Measurements from ENCODE around the gene IL17C.

IL17C gene

DNA sequence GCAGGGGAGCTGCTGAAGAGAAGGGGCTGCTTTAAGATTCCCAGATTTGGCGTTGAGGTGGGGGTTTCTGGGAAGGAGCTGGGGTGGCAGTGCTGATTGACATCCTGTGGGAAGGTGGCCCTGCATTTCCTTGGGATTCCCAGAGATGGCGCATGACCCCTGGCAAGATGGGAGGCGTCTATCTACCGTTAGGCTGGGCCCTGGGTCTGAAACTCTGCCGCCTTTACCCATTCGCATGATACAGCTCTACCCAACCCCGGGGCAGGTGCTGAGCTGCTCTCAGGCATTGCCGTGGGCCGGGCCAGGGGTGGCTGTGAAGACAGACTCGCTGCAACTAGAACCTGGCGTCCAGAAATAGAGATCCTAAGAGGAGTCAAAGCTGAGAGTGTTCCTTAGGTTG is 34.4 kb downstream of the IL17C start:
- H3K9me3 ChIP-seq (ENCODE audit: control insufficient read depth, low read depth, low read length): no peaks in the 10 kb centered on the region
- no peaks in the 10 kb centered on the region for H3K4me1 ChIP-seq (ENCODE audit: control insufficient read depth, low read depth, low read length)
- no peaks in the 10 kb centered on the region for H3K36me3 ChIP-seq (ENCODE audit: control insufficient read depth, low read depth, low read length)
- H3K27ac ChIP-seq (ENCODE audit: low read length): no peak overlapping the region
- no peaks in the 10 kb centered on the region for H3K27me3 ChIP-seq (ENCODE audit: control insufficient read depth, insufficient read depth, low read length)
- no peak overlapping the region for H3K4me3 ChIP-seq (ENCODE audit: low read length)
- no peak overlapping the region for H3K9ac ChIP-seq (ENCODE audit: low read length)

DNA sequence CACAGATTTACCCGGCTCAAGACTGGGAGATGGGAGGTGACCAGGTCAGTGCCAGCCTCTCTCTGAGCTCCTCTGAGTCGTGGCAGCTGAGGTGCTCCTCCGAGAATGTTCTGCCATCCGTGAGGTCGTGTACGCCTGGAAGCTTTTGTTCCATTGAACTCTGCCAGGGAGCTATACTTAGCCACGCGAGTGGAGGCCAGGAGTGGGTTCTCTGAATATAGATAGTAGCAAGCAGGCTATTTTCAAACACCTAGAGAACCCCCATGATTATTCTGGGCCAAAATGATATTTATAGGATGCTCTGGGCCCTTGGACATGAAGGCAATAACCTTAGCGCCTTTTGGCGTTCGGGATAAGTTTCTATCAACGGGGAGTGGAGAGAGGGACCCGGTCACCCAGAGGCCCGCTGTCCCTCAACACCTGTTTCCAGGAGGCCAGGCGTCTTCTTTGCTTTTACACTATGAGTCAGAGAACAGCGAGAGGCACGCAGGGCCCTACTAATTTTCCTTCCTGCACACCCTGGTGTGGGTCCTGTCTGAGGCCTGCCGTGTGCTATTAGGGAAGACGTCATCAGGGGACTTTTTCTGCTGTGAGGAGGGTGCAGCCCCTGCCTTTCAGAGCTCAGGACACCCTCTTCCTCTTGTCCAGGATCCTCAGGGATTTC is 35.5 kb downstream of the IL17C start:
- Histone ChIP-seq H3K27ac (ENCODE audit: low read length) (no peak overlapping the region), H3K4me1 (ENCODE audit: control insufficient read depth, low read depth, low read length) (no peaks in the 10 kb centered on the region), H3K9ac (ENCODE audit: low read length) (no peak overlapping the region), H3K9me3 (ENCODE audit: control insufficient read depth, low read depth, low read length) (no peaks in the 10 kb centered on the region), H3K36me3 (ENCODE audit: control insufficient read depth, low read depth, low read length) (no peaks in the 10 kb centered on the region), H3K27me3 (ENCODE audit: control insufficient read depth, insufficient read depth, low read length) (no peaks in the 10 kb centered on the region), H3K4me3 (ENCODE audit: low read length) (no peak overlapping the region)

DNA sequence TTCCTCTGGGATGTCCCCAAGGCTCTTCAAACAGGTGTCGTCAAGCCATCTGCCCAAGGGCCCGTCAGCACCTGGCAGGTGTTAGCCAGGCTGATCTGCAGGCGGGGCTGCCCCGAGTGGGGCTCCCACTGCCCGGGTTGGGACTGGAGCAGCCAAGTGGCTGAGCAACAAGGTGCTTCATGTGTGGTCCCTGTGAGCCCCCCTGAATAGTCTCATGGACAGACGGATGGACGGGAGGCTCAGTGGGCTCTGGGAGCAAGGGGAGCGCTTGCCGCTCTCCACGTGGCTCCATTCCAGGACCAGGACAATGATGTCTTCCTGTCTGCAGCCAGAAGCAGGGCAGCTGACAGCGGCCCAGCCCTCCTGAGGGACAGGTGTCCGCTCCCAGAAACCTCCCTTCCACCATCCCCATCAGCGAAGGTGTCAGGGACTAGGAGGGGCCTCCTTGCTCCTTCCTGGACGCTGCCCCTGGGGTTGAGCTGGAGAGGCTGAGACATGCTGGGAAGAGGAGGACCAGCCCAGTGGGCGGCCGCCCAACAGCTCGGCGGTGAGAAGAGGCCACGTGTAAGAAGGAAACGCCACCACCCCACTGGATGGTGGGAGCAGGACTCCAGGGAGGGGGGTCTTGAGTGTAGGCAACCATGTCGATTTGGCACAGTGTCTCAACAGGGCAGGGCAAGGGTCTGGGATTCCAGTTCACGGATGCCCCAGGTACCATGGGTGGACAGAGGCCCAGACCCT is 38.3 kb downstream of the IL17C start:
- Histone ChIP-seq H3K9me3 (ENCODE audit: control insufficient read depth, low read depth, low read length) (no peaks in the 10 kb centered on the region), H3K27me3 (ENCODE audit: control insufficient read depth, insufficient read depth, low read length) (no peaks in the 10 kb centered on the region), H3K9ac (ENCODE audit: low read length) (no peak overlapping the region), H3K4me3 (ENCODE audit: low read length) (no peak overlapping the region), H3K27ac (ENCODE audit: low read length) (no peak overlapping the region), H3K4me1 (ENCODE audit: control insufficient read depth, low read depth, low read length) (no peaks in the 10 kb centered on the region), H3K36me3 (ENCODE audit: control insufficient read depth, low read depth, low read length) (no peaks in the 10 kb centered on the region)

DNA sequence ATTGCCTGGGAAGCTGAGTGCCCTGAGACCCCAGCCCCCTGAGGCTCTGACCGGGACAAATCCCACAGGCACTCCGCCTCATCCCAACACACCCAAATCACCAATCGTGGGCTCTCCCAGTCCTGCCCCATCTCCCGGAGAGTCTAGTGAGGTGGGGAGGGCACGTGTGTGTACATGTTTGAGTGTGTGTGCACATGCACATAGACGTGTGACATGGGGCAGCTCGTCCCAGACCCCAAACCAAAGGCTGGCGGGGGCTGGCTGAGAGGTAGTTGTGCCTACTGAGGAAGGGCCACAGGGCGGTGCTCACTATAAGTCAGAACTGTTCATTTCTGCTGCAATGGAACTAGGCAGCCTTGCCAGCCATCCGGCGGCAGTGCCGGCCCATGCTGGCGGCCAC is 39.3 kb downstream of the IL17C start:
- H3K36me3 ChIP-seq (ENCODE audit: control insufficient read depth, low read depth, low read length): no peaks in the 10 kb centered on the region
- no peaks in the 10 kb centered on the region for H3K4me1 ChIP-seq (ENCODE audit: control insufficient read depth, low read depth, low read length)
- H3K27me3 ChIP-seq (ENCODE audit: control insufficient read depth, insufficient read depth, low read length): no peaks in the 10 kb centered on the region
- H3K9ac ChIP-seq (ENCODE audit: low read length): no peak overlapping the region
- no peak overlapping the region for H3K27ac ChIP-seq (ENCODE audit: low read length)
- H3K4me3 ChIP-seq (ENCODE audit: low read length): no peak overlapping the region
- H3K9me3 ChIP-seq (ENCODE audit: control insufficient read depth, low read depth, low read length): no peaks in the 10 kb centered on the region

DNA sequence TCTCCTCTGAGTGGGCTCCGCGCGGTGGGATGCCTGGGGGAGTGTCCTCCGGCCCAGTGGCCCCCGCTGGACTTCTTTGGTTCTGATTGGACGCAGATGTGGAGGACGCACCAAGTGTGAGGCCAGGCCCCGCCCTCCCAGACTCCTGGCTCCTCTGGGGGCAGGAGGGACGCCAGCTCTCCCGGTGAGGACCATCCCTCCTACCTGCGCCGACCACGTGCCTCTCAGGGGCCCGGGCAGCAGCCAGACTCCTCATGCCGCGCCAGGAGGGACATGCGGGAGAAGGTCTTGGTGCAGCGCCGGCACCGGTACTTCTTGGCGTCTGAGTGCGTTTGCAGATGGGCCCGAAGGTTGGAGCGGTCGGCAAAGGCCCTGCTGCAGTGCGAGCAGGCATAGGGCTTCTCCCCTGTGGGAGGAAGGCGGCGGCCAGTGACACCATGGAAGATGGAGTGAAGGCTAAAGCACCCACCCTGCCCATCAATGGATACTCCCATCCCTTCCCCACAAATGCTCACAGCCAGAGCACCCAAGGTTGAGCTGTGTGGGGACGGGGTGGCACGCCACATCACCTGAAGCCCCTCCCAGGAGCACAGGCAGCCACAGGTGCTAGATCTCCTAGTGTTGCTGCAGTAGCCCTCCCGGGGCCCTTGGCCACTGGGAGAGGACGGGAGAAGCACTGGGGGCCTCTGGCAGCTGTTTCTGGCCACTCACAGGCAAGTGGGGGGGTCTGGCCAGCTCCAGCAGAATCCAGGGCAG is 40.0 kb downstream of the IL17C start:
- no peaks in the 10 kb centered on the region for H3K36me3 ChIP-seq (ENCODE audit: control insufficient read depth, low read depth, low read length)
- H3K4me1 ChIP-seq (ENCODE audit: control insufficient read depth, low read depth, low read length): no peaks in the 10 kb centered on the region
- H3K27ac ChIP-seq (ENCODE audit: low read length): no peak overlapping the region
- H3K9ac ChIP-seq (ENCODE audit: low read length): no peak overlapping the region
- H3K9me3 ChIP-seq (ENCODE audit: control insufficient read depth, low read depth, low read length): no peaks in the 10 kb centered on the region
- H3K27me3 ChIP-seq (ENCODE audit: control insufficient read depth, insufficient read depth, low read length): no peaks in the 10 kb centered on the region
- H3K4me3 ChIP-seq (ENCODE audit: low read length): no peak overlapping the region

DNA sequence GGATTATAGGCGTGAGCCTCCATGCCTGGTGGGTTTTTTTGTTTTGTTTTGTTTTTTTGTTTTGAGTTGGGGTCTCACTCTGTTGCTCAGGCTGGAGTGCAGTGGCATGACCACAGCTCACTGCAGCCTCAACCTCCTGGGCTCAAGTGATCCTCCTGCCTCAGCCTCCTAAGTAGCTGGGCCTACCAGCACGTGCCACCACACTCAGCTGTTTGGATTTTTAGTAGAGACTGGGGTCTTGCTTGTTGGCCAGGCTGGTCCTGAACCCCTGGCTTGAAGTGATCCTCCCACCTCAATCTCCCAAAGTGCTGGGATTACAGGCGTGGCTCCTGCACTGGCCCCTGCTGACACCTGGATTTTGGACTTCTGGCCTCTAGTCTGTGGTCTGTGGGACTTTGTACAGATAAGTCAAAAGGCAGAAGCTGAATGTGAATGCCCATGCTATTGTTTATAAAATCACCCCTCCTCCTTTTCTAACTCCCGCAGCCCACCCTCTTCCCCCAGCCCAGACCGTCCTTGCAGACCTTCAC is 42.2 kb downstream of the IL17C start:
- Histone ChIP-seq H3K9ac (ENCODE audit: low read length) (no peak overlapping the region), H3K9me3 (ENCODE audit: control insufficient read depth, low read depth, low read length) (no peaks in the 10 kb centered on the region), H3K27ac (ENCODE audit: low read length) (no peak overlapping the region), H3K4me3 (ENCODE audit: low read length) (no peak overlapping the region), H3K36me3 (ENCODE audit: control insufficient read depth, low read depth, low read length) (no peaks in the 10 kb centered on the region), H3K27me3 (ENCODE audit: control insufficient read depth, insufficient read depth, low read length) (peaks cover 11% of the 10 kb centered on the region), H3K4me1 (ENCODE audit: control insufficient read depth, low read depth, low read length) (peaks cover 5% of the 10 kb centered on the region)

DNA sequence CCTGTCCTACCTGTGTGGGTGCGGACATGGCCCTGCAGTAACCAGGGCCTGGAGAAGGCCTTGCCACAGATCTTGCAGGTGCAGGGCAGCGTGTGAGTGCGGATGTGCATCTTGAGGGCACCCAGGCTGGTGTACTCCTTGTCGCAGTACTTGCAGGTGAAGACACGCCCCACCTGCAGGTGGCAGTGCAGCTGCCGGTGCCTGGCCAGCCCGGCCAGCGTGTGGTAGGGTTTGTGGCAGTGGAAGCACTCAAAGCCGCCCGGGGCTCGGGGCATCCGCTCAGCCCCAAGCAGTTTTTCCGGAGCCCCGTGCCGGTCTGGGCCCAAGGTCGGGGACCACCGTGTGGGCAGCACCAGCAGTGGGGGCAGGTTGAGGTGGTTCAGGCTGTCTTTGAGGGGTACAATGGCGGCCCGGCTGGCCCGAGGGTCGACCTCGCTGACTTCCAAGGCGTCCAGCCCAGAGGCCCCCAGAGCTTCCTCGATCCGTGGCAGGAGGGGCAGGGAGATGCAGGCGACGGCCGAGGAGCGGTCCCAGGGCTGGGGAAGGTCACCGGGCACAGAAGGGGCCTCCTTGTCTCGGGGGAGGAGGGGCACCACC is 42.8 kb downstream of the IL17C start:
- Histone ChIP-seq H3K9me3 (ENCODE audit: control insufficient read depth, low read depth, low read length) (no peaks in the 10 kb centered on the region), H3K27me3 (ENCODE audit: control insufficient read depth, insufficient read depth, low read length) (peaks cover 16% of the 10 kb centered on the region), H3K27ac (ENCODE audit: low read length) (no peak overlapping the region), H3K9ac (ENCODE audit: low read length) (no peak overlapping the region), H3K4me3 (ENCODE audit: low read length) (no peak overlapping the region), H3K36me3 (ENCODE audit: control insufficient read depth, low read depth, low read length) (no peaks in the 10 kb centered on the region), H3K4me1 (ENCODE audit: control insufficient read depth, low read depth, low read length) (peaks cover 5% of the 10 kb centered on the region)

DNA sequence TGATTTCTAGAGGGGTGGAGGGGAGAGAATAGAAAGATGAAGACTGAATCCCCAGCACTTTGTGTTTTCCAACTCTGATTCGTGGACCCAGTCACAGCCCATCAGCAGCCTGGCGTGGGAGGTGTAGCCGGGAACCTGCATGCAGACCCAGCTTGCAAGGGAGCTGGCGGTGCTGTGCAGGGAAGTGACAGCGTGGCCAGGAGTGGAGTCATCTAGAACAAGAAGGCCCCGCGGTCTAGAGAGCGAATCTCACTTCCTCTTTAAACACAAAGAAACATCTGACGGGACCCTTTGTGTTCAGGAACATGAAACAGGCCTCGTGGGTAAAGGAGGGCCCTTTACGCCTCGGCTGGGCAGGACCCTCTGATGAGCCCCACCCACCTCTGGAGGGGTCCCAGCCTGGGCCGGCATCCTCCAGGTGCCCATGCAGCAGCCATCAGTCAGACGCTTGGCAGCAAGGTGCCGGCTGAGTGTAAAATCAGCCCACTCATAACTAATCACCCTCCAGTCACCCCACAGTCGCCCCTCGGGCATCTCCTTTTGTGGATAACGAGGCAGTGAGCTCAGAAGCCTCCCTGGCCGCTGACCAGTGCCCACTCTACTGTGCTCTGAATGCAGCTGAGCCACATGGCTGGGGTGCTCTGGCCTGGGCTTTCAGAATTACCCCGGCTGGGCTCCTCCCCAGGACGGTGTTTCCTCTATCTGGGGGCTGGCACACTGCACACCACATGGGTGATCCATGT is 43.5 kb downstream of the IL17C start:
- H3K4me3 ChIP-seq (ENCODE audit: low read length): no peak overlapping the region
- H3K27ac ChIP-seq (ENCODE audit: low read length): no peak overlapping the region
- H3K27me3 ChIP-seq (ENCODE audit: control insufficient read depth, insufficient read depth, low read length): peaks cover 20% of the 10 kb centered on the region
- H3K4me1 ChIP-seq (ENCODE audit: control insufficient read depth, low read depth, low read length): peaks cover 5% of the 10 kb centered on the region
- no peaks in the 10 kb centered on the region for H3K36me3 ChIP-seq (ENCODE audit: control insufficient read depth, low read depth, low read length)
- no peaks in the 10 kb centered on the region for H3K9me3 ChIP-seq (ENCODE audit: control insufficient read depth, low read depth, low read length)
- H3K9ac ChIP-seq (ENCODE audit: low read length): no peak overlapping the region

DNA sequence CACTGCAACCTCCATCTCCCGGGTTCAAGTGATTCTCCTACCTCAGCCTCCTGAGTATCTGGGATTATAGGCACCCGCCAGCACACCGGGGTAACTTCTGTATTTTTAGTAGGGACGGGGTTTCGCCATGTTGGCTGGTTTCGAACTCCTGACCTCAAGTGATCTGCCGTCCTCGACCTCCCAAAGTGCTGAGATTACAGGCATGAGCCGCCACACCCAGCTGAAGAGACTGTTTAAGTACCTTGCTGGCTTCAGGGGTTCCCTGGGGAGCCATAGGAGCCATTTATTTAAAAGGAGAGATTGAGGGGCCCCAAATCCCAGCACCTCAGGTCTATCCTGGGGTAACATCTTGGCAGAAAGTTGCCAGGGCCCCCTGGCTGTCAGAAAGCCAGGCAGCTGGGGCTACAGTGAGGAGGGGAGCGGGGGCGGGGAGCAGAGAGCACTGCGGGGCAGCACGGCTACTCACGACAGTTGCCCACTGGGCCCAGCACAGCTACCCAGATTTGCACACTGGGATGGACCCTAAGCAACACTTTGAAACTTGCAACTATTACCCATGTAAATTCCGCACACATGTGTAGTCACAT is 46.3 kb downstream of the IL17C start:
- Histone ChIP-seq H3K4me3 (ENCODE audit: low read length) (peak overlapping the region; percentile 68), H3K27ac (ENCODE audit: low read length) (no peak overlapping the region), H3K4me1 (ENCODE audit: control insufficient read depth, low read depth, low read length) (peaks cover 5% of the 10 kb centered on the region)

DNA sequence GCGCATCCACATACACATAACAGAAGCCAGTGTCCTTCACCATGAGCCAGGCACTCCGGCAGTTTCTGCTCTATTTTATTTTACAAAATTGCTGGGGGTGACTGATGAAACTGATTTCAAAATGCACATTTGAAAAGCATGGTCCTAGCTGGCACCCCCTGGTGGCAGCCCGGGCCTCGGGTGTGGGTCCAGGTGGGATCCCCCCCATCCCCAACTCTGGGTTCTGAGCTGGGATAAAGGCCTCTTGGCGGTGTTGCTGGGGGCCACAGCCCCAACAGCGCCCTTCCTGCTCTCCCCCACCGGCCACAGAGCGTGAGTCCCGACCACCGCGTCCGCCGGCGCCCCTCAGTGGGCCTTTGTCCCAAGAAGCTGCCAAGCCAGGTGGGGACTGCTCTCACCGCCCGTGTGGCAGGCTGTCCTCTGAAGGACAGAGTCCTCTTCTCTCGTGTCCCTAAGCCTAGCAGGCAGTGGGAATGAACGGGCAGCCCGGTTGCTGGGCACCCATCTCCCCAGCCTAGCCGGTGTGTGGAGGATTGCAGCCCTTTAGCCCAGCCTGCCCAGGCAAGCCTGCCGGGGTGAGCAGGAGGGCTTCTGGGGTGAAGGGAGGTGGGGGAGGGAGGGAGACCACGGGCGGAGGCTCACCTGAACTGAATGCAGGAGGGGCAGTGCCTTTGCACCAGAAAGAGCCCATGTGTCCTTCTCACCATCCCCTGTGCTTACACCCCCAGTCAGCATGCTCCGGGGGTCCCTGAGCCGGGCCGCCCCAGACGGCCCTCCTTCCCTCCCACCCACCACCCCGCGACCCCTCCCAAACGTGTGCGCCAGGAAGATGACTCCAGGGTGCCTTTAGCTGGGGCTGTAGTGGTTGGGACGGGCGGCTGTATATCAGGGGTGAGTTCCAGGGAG is 47.0 kb downstream of the IL17C start:
- peak overlapping the region; percentile 39 for H3K9ac ChIP-seq (ENCODE audit: low read length)
- peaks cover 33% of the 10 kb centered on the region for H3K27me3 ChIP-seq (ENCODE audit: control insufficient read depth, insufficient read depth, low read length)
- no peaks in the 10 kb centered on the region for H3K36me3 ChIP-seq (ENCODE audit: control insufficient read depth, low read depth, low read length)
- peaks cover 5% of the 10 kb centered on the region for H3K4me1 ChIP-seq (ENCODE audit: control insufficient read depth, low read depth, low read length)
- peak overlapping the region; percentile 68 for H3K4me3 ChIP-seq (ENCODE audit: low read length)
- no peaks in the 10 kb centered on the region for H3K9me3 ChIP-seq (ENCODE audit: control insufficient read depth, low read depth, low read length)
- no peak overlapping the region for H3K27ac ChIP-seq (ENCODE audit: low read length)

More for the DNA sequence above, 46.3 kb downstream of the IL17C start:
- H3K9me3 ChIP-seq (ENCODE audit: control insufficient read depth, low read depth, low read length): no peaks in the 10 kb centered on the region
- peaks cover 33% of the 10 kb centered on the region for H3K27me3 ChIP-seq (ENCODE audit: control insufficient read depth, insufficient read depth, low read length)
- no peak overlapping the region for H3K9ac ChIP-seq (ENCODE audit: low read length)
- no peaks in the 10 kb centered on the region for H3K36me3 ChIP-seq (ENCODE audit: control insufficient read depth, low read depth, low read length)

Data from iPS-18a (cell line).